ENCODE results near the gene COX7B2.

The COX7B2 gene

DNA sequence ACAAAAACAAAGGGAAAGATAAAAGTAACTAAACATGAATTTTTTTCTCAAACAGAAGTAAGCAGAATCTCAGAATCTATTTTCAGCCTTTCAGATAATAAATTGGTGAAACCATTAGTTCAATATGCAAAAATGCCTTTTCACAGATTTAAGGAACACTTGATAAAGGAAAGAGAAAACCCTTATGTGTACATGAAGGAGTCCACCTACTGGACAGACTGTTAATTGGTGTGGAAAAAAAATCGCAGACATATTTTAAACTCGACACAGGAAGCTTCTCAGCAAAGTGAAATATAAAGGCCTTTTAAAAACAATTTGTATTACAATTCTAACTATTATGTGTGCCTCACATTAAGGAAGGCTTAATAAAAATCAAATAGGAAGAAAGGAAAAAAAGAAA, 22.3 kb downstream of the COX7B2 start:
- no peak for TF ChIP-seq EZH2 (IDR thresholded peaks at IDR 0.05; ENCODE audit: borderline replicate concordance, low read length)
- TF ChIP-seq, protein P1, sequence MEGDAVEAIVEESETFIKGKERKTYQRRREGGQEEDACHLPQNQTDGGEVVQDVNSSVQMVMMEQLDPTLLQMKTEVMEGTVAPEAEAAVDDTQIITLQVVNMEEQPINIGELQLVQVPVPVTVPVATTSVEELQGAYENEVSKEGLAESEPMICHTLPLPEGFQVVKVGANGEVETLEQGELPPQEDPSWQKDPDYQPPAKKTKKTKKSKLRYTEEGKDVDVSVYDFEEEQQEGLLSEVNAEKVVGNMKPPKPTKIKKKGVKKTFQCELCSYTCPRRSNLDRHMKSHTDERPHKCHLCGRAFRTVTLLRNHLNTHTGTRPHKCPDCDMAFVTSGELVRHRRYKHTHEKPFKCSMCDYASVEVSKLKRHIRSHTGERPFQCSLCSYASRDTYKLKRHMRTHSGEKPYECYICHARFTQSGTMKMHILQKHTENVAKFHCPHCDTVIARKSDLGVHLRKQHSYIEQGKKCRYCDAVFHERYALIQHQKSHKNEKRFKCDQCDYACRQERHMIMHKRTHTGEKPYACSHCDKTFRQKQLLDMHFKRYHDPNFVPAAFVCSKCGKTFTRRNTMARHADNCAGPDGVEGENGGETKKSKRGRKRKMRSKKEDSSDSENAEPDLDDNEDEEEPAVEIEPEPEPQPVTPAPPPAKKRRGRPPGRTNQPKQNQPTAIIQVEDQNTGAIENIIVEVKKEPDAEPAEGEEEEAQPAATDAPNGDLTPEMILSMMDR (IDR thresholded peaks at IDR 0.05; ENCODE audit: low read length), result peak; percentile 35; the same call in 1 of the 2 replicates
- H3K79me2 ChIP-seq (ENCODE audit: insufficient read depth, low read length), result no peaks in the 10 kb centered on the region
- no peaks in the 10 kb centered on the region for H3K9me3 ChIP-seq (ENCODE audit: low read length)
- H3K4me1 ChIP-seq (ENCODE audit: insufficient read depth, low read length, severe bottlenecking), result no peaks in the 10 kb centered on the region
- no peaks in the 10 kb centered on the region for H3K27me3 ChIP-seq (ENCODE audit: insufficient read depth, low read length)
- H2AFZ ChIP-seq (ENCODE audit: low read length), result no peak overlapping the region
- no peaks in the 10 kb centered on the region for H4K20me1 ChIP-seq (ENCODE audit: insufficient read depth, low read length)
- no peak overlapping the region for H3K4me3 ChIP-seq (ENCODE audit: low read depth, low read length, poor library complexity, severe bottlenecking)
- no peak overlapping the region for H3K4me2 ChIP-seq (ENCODE audit: low read length)
- H3K27ac ChIP-seq (ENCODE audit: low read depth, low read length, poor library complexity, severe bottlenecking), result no peak overlapping the region
- no peaks in the 10 kb centered on the region for H3F3A ChIP-seq (ENCODE audit: insufficient read depth, low read length)
- no peaks in the 10 kb centered on the region for H3K9me2 ChIP-seq (ENCODE audit: low read depth, low read length)
- no peaks in the 10 kb centered on the region for H3K36me3 ChIP-seq (ENCODE audit: insufficient read depth, low read length)
- H3K9ac ChIP-seq (ENCODE audit: low read length), result no peak overlapping the region

DNA sequence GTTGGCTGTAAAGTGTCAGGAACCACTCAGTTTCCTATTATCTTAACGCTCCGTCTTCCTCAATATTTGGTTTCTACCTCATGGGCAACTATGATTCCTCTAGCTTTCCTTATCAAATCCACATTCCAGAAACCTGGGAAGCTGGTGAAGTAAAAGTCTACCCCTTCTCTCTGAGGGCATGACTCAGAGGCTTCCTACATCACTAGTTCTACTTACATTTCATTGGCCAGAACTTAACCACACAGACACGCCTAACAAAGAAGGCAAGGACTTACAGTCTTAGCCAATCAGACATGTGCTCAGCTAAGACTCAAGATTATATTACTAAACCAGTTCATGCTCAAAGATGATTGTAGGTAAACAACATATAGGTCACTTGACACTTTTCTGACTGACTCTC, 30.4 kb downstream of the COX7B2 start:
- Histone ChIP-seq H2AFZ (ENCODE audit: low read length) (no peak overlapping the region), H3K4me3 (ENCODE audit: low read depth, low read length, poor library complexity, severe bottlenecking) (no peak overlapping the region), H3K4me1 (ENCODE audit: insufficient read depth, low read length, severe bottlenecking) (no peaks in the 10 kb centered on the region), H3K79me2 (ENCODE audit: insufficient read depth, low read length) (no peaks in the 10 kb centered on the region), H3K4me2 (ENCODE audit: low read length) (no peak overlapping the region), H3F3A (ENCODE audit: insufficient read depth, low read length) (no peaks in the 10 kb centered on the region), H3K9ac (ENCODE audit: low read length) (no peak overlapping the region), H3K9me2 (ENCODE audit: low read depth, low read length) (no peaks in the 10 kb centered on the region), H3K27ac (ENCODE audit: low read depth, low read length, poor library complexity, severe bottlenecking) (no peak overlapping the region), H3K27me3 (ENCODE audit: insufficient read depth, low read length) (no peaks in the 10 kb centered on the region), H3K36me3 (ENCODE audit: insufficient read depth, low read length) (no peaks in the 10 kb centered on the region), H4K20me1 (ENCODE audit: insufficient read depth, low read length) (no peaks in the 10 kb centered on the region), H3K9me3 (ENCODE audit: low read length) (no peaks in the 10 kb centered on the region)
- TF ChIP-seq EZH2 (IDR thresholded peaks at IDR 0.05; ENCODE audit: borderline replicate concordance, low read length), result no peak
- TF ChIP-seq, protein P1 (IDR thresholded peaks at IDR 0.05; ENCODE audit: low read length), result no peak

DNA sequence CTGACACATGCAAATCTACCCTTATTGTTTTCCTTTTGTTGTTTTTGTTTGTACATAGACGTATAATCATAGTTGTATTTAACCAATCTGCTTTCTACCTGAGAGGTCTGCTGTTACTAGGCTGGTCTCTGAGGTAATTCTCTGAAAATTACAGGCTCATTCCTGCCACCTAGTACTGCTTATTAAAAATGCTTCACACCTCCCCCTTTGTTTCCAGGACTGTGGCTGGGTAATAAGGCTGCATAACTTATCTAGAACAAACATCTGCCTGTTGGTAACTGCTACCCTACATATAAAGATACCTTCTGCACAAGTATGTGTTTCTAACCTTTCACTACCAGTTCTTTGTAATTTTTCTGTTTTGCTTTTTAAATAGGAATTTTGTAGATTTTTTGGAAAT, 34.2 kb downstream of the COX7B2 start:
- Histone ChIP-seq H3K9me3 (ENCODE audit: low read length) (no peaks in the 10 kb centered on the region), H3K9ac (ENCODE audit: low read length) (no peak overlapping the region), H3K4me3 (ENCODE audit: low read depth, low read length, poor library complexity, severe bottlenecking) (no peak overlapping the region), H2AFZ (ENCODE audit: low read length) (no peak overlapping the region), H4K20me1 (ENCODE audit: insufficient read depth, low read length) (no peaks in the 10 kb centered on the region), H3K27me3 (ENCODE audit: insufficient read depth, low read length) (no peaks in the 10 kb centered on the region), H3K27ac (ENCODE audit: low read depth, low read length, poor library complexity, severe bottlenecking) (no peak overlapping the region), H3F3A (ENCODE audit: insufficient read depth, low read length) (no peaks in the 10 kb centered on the region), H3K79me2 (ENCODE audit: insufficient read depth, low read length) (no peaks in the 10 kb centered on the region), H3K4me1 (ENCODE audit: insufficient read depth, low read length, severe bottlenecking) (no peaks in the 10 kb centered on the region), H3K4me2 (ENCODE audit: low read length) (no peak overlapping the region), H3K36me3 (ENCODE audit: insufficient read depth, low read length) (no peaks in the 10 kb centered on the region), H3K9me2 (ENCODE audit: low read depth, low read length) (no peaks in the 10 kb centered on the region)
- TF ChIP-seq EZH2 (IDR thresholded peaks at IDR 0.05; ENCODE audit: borderline replicate concordance, low read length), result no peak
- TF ChIP-seq, protein P1 (IDR thresholded peaks at IDR 0.05; ENCODE audit: low read length), result no peak
